Bronchial epithelial cell (primary cell): ENCODE results near the gene LAMB1. TPM values are rescaled to one million over a fixed set of nuclear protein-coding genes. Genes with fewer than 3 reads are reported as not detected.

Source experiments
- DNase-seq: peaks from one replicate; pipeline ENCODE4 v3.0.0-alpha.2; 2010; ENCODE audit warnings: low read depth
- FAIRE-seq: peaks from 2 replicates; lab custom pipeline; 2011; peaks lifted over from hg19 to GRCh38; lab: Jason Lieb, UNC
- H3K27me3 ChIP-seq: 2 replicates; pipeline ENCODE4 v1.5.1; 2011; ENCODE audit warnings: low read length; ENCODE audit not compliant: control insufficient read depth, insufficient read depth
- H3K36me3 ChIP-seq: 2 replicates; pipeline ENCODE4 v1.5.1; 2011; ENCODE audit warnings: low read length; ENCODE audit not compliant: control insufficient read depth, insufficient read depth
- H3K4me3 ChIP-seq: 2 replicates; pipeline ENCODE4 v1.5.1; 2011; ENCODE audit warnings: mild to moderate bottlenecking, low read depth, low read length, control low read depth
- total RNA-seq: library from RNA; depleted of rRNA; stranded (reverse); fragments of >200 nt; gene quantifications from 2 replicates; pipeline ENCODE4 v1.2.1, GENCODE V29; 2014
- TF ChIP-seq, protein P1 (sequence below): IDR thresholded peaks from 2 replicates; pipeline ENCODE4 v1.5.1; 2011; ENCODE audit warnings: mild to moderate bottlenecking, moderate library complexity, low read length, control low read depth, inconsistent platforms; ENCODE audit not compliant: insufficient read depth, severe bottlenecking

Gene LAMB1
- total RNA-seq, 1 donor from 2014 or later: 75.8 TPM

DNA sequence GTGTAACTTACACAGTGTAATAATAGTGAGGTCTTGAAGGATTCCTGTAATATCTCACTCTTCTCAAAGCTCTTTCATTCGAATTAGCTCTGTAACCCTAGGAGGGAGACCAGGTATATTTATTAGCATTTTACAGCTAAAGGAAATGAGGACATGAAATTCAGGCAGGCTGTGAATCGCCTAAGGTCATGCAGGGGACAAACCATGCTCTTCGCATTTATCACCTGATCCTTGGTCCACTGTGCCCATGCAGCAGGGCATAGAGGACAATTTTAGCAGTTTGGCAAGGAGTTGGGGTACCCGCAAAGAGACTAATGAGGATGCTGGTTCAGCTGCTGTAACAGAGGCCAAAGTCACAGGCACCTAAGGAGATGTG, 14.8 kb upstream of the LAMB1 start:
- Histone ChIP-seq H3K36me3 (no peaks in the 10 kb centered on the region), H3K4me3 (no peak overlapping the region), H3K27me3 (no peaks in the 10 kb centered on the region)
- TF ChIP-seq, protein P1, sequence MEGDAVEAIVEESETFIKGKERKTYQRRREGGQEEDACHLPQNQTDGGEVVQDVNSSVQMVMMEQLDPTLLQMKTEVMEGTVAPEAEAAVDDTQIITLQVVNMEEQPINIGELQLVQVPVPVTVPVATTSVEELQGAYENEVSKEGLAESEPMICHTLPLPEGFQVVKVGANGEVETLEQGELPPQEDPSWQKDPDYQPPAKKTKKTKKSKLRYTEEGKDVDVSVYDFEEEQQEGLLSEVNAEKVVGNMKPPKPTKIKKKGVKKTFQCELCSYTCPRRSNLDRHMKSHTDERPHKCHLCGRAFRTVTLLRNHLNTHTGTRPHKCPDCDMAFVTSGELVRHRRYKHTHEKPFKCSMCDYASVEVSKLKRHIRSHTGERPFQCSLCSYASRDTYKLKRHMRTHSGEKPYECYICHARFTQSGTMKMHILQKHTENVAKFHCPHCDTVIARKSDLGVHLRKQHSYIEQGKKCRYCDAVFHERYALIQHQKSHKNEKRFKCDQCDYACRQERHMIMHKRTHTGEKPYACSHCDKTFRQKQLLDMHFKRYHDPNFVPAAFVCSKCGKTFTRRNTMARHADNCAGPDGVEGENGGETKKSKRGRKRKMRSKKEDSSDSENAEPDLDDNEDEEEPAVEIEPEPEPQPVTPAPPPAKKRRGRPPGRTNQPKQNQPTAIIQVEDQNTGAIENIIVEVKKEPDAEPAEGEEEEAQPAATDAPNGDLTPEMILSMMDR: no peak
- DNase-seq (no peak), FAIRE-seq (no peak)

DNA sequence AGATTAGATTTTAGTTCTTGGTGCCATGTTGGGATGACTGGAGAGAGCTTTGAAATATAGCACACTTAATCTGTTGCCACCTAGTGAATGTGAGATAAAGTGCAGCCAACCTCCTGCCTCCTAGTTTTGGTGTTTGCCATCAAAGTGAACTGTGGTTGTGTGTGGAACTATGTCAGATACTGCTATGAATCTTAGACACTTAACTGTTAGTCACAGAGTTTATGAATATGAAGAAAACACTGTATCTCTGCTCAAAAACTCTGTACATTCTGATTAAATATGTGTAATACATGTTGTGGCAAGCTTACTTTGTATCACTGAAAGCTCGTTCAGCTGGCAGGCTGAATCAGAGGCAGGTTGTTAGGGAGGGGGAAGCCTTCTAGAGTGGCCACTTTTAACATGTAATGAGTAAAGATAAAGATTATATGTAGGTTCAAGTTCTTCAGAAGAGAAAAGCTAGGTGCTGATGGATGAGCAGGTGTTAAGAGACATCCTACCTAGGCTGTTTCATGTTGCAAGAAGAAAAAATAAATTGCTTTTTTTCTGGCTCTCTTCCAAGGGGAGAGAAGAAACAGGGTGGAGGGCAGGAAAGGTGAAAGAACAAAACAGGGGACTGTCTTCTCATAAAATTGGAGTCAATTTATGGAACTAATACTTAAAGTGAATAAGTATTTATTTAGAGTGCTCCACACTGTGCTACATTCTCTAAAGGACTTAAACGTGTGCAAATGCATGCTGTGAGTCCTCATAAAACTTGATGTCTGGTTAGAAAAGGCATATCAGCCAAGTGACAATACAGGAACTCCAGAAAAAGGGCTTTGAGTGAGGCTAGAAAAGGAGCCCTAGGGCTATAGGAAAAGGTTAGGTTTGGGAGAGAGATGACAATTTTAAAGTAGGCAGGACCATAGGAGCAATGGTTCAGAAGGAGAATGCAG, 14.1 kb upstream of the LAMB1 start:
- TF ChIP-seq, protein P1: peak; percentile 32
- FAIRE-seq (no peak), DNase-seq (peak; percentile 96)
- Histone ChIP-seq H3K36me3 (no peaks in the 10 kb centered on the region), H3K27me3 (no peaks in the 10 kb centered on the region), H3K4me3 (no peak overlapping the region)

DNA sequence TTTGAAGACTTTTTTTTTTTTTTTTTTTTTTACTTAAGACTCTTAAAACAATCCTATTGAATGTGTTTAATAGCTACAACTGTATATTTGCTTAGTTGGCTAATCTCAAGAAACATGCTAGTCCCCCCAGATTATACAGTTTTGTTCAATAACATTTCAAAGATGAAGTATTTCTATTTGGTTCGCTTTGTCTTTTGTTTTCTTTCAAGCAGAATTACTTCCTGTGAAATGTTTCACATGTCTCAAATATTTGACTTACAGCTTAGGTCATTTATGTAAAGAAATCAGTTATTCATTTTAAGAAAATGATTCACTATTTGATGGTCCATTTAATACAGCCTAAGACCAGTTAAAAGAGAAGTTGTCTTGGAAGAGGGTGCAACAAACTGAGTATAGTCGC, 12.8 kb upstream of the LAMB1 start:
- DNase-seq (peak; percentile 64), FAIRE-seq (no peak)
- TF ChIP-seq, protein P1: no peak
- Histone ChIP-seq H3K4me3 (no peak overlapping the region), H3K27me3 (no peaks in the 10 kb centered on the region), H3K36me3 (no peaks in the 10 kb centered on the region)

DNA sequence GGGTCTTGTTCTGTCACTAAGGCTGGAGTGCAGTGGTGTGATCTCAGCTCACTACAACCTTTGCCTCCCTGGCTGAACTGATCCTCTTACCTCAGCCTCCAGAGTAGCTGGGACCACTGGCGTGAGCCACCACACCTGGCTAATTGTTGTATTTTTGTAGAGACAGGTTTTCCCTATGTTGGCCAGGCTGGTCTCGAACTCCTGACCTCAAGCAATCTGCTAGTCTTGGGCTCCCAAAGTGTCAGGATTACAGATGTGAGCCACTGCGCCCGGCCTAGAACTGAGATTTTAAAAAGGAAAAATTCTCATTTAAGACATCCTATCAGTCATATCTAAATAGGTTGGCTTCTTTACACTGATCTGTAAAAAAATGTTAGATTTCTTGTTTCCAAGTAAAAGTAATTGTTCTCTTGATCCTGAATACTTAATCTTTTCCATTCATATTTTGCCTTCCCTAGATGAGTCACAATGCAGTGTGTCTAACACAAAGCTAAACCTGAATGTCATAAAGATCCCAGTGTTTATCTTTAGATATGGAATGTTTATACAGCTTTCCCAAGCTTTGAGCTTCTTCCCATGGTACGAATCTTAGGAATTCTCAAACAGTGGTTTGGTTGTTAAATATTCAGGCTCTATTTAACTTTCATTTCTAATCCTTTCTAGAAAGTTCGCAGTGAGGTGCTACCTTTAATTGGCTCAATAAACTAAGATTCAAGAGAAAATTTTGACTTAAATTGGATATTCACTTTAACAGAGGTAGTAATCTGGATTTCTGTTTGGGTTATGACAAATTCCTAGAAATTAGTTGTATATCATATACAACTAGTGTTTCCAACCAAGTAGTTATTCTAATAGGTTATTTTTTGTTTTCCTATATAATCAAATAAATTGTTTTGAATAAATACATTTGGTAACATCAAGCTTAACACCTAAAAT, 12.1 kb upstream of the LAMB1 start:
- Histone ChIP-seq H3K27me3 (no peaks in the 10 kb centered on the region), H3K4me3 (no peak overlapping the region), H3K36me3 (no peaks in the 10 kb centered on the region)
- peak; percentile 76 for DNase-seq
- FAIRE-seq: no peak
- TF ChIP-seq, protein P1: no peak

DNA sequence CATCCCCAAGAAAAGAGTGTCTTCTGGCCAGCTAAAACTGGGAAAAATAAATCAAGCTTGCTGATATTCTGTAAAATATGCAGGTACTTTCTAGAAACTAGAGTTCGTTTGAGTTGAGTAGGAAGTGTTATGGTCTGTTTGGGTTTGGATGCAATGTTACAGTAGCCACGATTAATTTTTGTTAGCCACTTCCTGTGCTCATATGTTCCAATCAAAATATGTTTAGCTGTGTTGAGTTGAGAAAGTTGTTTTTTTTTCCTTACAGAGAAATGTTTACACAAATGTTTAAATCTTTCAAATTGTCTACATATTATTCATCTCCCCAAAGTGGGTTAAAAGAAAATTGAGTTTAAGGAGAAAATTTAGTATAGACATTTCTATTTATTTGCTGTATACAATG, 11.3 kb upstream of the LAMB1 start:
- H3K4me3 ChIP-seq: no peak overlapping the region
- no peak for FAIRE-seq
- H3K27me3 ChIP-seq: no peaks in the 10 kb centered on the region
- DNase-seq: no peak
- no peaks in the 10 kb centered on the region for H3K36me3 ChIP-seq
- TF ChIP-seq, protein P1: no peak
